Activated CD8-positive, alpha-beta memory T cell treated with anti-CD3 and anti-CD28 coated beads, Interleukin-2, amount 50 U/mL, for 4 hours (primary cell): ENCODE results near the gene CTTNBP2NL.
"Not testable (repeated sequence)": the region's sequence is repeated elsewhere in the genome, so short reads cannot be mapped to it uniquely, and the experiment has no call there.

ENCODE experiments used
- DNase-seq: peaks from one replicate; pipeline ENCODE4 v3.0.0-alpha.2; 2020

CTTNBP2NL gene

GRCh38 chr1:112466078-112466660, 70.2 kb downstream of the CTTNBP2NL start:
- DNase-seq: peak; percentile 84

- not testable (repeated sequence) for DNase-seq
Measured at GRCh38 chr1:112470324-112470723, 74.3 kb downstream of the CTTNBP2NL start.

GRCh38 chr1:112470966-112471365, 75.0 kb downstream of the CTTNBP2NL start:
- no peak for DNase-seq

GRCh38 chr1:112472142-112472541, 76.1 kb downstream of the CTTNBP2NL start:
- DNase-seq: no peak

- no peak for DNase-seq
Measured at GRCh38 chr1:112477550-112477949, 81.5 kb downstream of the CTTNBP2NL start.

- no peak for DNase-seq
Measured at GRCh38 chr1:112478314-112478713, 82.3 kb downstream of the CTTNBP2NL start.

GRCh38 chr1:112486063-112486462, 90.0 kb downstream of the CTTNBP2NL start:
- DNase-seq: not testable (repeated sequence)

GRCh38 chr1:112487686-112488085, 91.7 kb downstream of the CTTNBP2NL start:
- not testable (repeated sequence) for DNase-seq

- DNase-seq: no peak
Measured at GRCh38 chr1:112488141-112488540, 92.1 kb downstream of the CTTNBP2NL start.

- no peak for DNase-seq
Measured at GRCh38 chr1:112492076-112492475, 96.1 kb downstream of the CTTNBP2NL start.

- DNase-seq: no peak
Measured at GRCh38 chr1:112493351-112493750, 97.3 kb downstream of the CTTNBP2NL start.

GRCh38 chr1:112496290-112496689, 100.3 kb downstream of the CTTNBP2NL start:
- DNase-seq: no peak

- DNase-seq: peak; percentile 67
Measured at GRCh38 chr1:112501810-112502641, 106.0 kb downstream of the CTTNBP2NL start.

- no peak for DNase-seq
Measured at GRCh38 chr1:112502826-112503225, 106.8 kb downstream of the CTTNBP2NL start.

- no peak for DNase-seq
Measured at GRCh38 chr1:112504001-112504660, 108.1 kb downstream of the CTTNBP2NL start.

GRCh38 chr1:112504661-112505399, 108.8 kb downstream of the CTTNBP2NL start:
- no peak for DNase-seq

- no peak for DNase-seq
Measured at GRCh38 chr1:112505400-112505785, 109.4 kb downstream of the CTTNBP2NL start.

GRCh38 chr1:112505878-112506277, 109.9 kb downstream of the CTTNBP2NL start:
- no peak for DNase-seq

- DNase-seq: no peak
Measured at GRCh38 chr1:112506306-112506705, 110.3 kb downstream of the CTTNBP2NL start.

- DNase-seq: no peak
Measured at GRCh38 chr1:112506731-112507130, 110.7 kb downstream of the CTTNBP2NL start.

GRCh38 chr1:112507336-112507735, 111.3 kb downstream of the CTTNBP2NL start:
- no peak for DNase-seq

- peak; percentile 46 for DNase-seq
Measured at GRCh38 chr1:112507921-112508277, 111.9 kb downstream of the CTTNBP2NL start.
